HEK293 (cell line): Measurements from ENCODE around the gene HAUS1.

Experiments
- CTCF ChIA-PET: fragments of 350-600 bp; formaldehyde crosslinking; extraction: SDS; loops from one replicate; lab custom pipeline; 2021; ENCODE audit warnings: antibody characterized with exemption; lab: Yijun Ruan, JAX
- POLR2A ChIA-PET: fragments of 300-600 bp; formaldehyde crosslinking; extraction: SDS; loops from one replicate; lab custom pipeline; 2020; ENCODE audit warnings: antibody characterized with exemption, inconsistent platforms; lab: Yijun Ruan, JAX
- H3K27ac ChIP-seq: fragments of 200-500 bp; sonication (Bioruptor generic); 2 replicates; pipeline ENCODE4 v1.5.1; 2014; ENCODE audit warnings: low read depth, low read length, control low read depth, inconsistent platforms; ENCODE audit errors: extremely low read depth
- H3K36me3 ChIP-seq, 2 experiments: fragments of 200-500 bp in 1 of 2; sonication (Bioruptor generic) in 1 of 2; 1 replicate in 1 of 2; 2 replicates in 1 of 2; pipeline ENCODE4 v1.5.1; 2014 to 2017; ENCODE audit warnings: inconsistent platforms in 2 of 2, low read length in 2 of 2; ENCODE audit not compliant: control insufficient read depth in 2 of 2, insufficient read depth in 1 of 2
- H3K4me1 ChIP-seq: fragments of 200-500 bp; sonication (Bioruptor generic); 2 replicates; pipeline ENCODE4 v1.5.1; 2014; ENCODE audit warnings: mild to moderate bottlenecking, low read length, inconsistent platforms; ENCODE audit not compliant: control insufficient read depth, insufficient read depth
- H3K4me3 ChIP-seq: 2 replicates; pipeline ENCODE4 v1.5.1; 2011; ENCODE audit warnings: low read depth, mild to moderate bottlenecking, control low read depth, low read length, moderate library complexity
- H3K9me3 ChIP-seq: fragments of 200-500 bp; sonication (Bioruptor generic); 2 replicates; pipeline ENCODE4 v1.5.1; 2014; ENCODE audit warnings: low read depth, low read length, inconsistent platforms; ENCODE audit not compliant: control insufficient read depth, insufficient read depth
- KLF10 ChIP-seq: fragments of 450-650 bp; IDR thresholded peaks from 2 replicates; pipeline ENCODE4 v1.5.1; 2018; ENCODE audit warnings: missing biosample characterization, mild to moderate bottlenecking, missing genetic modification characterization
- KLF7 ChIP-seq: fragments of 450-650 bp; formaldehyde crosslinking; IDR thresholded peaks from 2 replicates; pipeline ENCODE4 v1.5.1; 2016; ENCODE audit warnings: missing biosample characterization, missing genetic modification characterization, borderline replicate concordance
- MZF1 ChIP-seq: fragments of 450-650 bp; formaldehyde crosslinking; IDR thresholded peaks from 2 replicates; pipeline ENCODE4 v1.5.1; 2017; ENCODE audit warnings: missing biosample characterization, missing genetic modification characterization, borderline replicate concordance
- TSHZ1 ChIP-seq: fragments of 450-650 bp; formaldehyde crosslinking; IDR thresholded peaks from 2 replicates; pipeline ENCODE4 v1.5.1; 2016; ENCODE audit warnings: missing biosample characterization, missing genetic modification characterization, borderline replicate concordance
- YY2 ChIP-seq: fragments of 450-650 bp; formaldehyde crosslinking; IDR thresholded peaks from 2 replicates; pipeline ENCODE4 v1.5.1; 2016; ENCODE audit warnings: missing biosample characterization, missing genetic modification characterization
- ZBTB11 ChIP-seq: fragments of 450-650 bp; formaldehyde crosslinking; conservative IDR thresholded peaks from 2 replicates; pipeline ENCODE4 v1.5.1; 2016; ENCODE audit warnings: low read depth, missing biosample characterization, missing genetic modification characterization
- ZBTB48 ChIP-seq: fragments of 450-650 bp; formaldehyde crosslinking; IDR thresholded peaks from 2 replicates; pipeline ENCODE4 v1.5.1; 2016; ENCODE audit warnings: missing biosample characterization, missing genetic modification characterization
- ZNF121 ChIP-seq: fragments of 450-650 bp; formaldehyde crosslinking; IDR thresholded peaks from 2 replicates; pipeline ENCODE4 v1.5.1; 2016; ENCODE audit warnings: missing biosample characterization, missing genetic modification characterization
- ZNF211 ChIP-seq: fragments of 450-650 bp; formaldehyde crosslinking; IDR thresholded peaks from 2 replicates; pipeline ENCODE4 v1.5.1; 2016; ENCODE audit warnings: low read depth, missing biosample characterization, missing genetic modification characterization
- ZNF335 ChIP-seq: fragments of 450-650 bp; formaldehyde crosslinking; conservative IDR thresholded peaks from 2 replicates; pipeline ENCODE4 v1.5.1; 2016; ENCODE audit warnings: missing biosample characterization, missing genetic modification characterization
- ZNF518A ChIP-seq: fragments of 450-650 bp; formaldehyde crosslinking; conservative IDR thresholded peaks from 2 replicates; pipeline ENCODE4 v1.5.1; 2016; ENCODE audit warnings: low read depth, missing biosample characterization, missing genetic modification characterization
- ZNF585B ChIP-seq: fragments of 450-650 bp; formaldehyde crosslinking; IDR thresholded peaks from 2 replicates; pipeline ENCODE4 v1.5.1; 2016; ENCODE audit warnings: missing biosample characterization, missing genetic modification characterization
- ZNF623 ChIP-seq: fragments of 450-650 bp; formaldehyde crosslinking; IDR thresholded peaks from 2 replicates; pipeline ENCODE4 v1.5.1; 2016; ENCODE audit warnings: missing biosample characterization, missing genetic modification characterization
- ZNF639 ChIP-seq: fragments of 450-650 bp; formaldehyde crosslinking; IDR thresholded peaks from 2 replicates; pipeline ENCODE4 v1.5.1; 2016; ENCODE audit warnings: missing biosample characterization, missing genetic modification characterization
- ZNF654 ChIP-seq: fragments of 450-650 bp; formaldehyde crosslinking; IDR thresholded peaks from 2 replicates; pipeline ENCODE4 v1.5.1; 2016; ENCODE audit warnings: low read depth, missing biosample characterization, missing genetic modification characterization
- ZNF658 ChIP-seq: fragments of 450-650 bp; formaldehyde crosslinking; IDR thresholded peaks from 2 replicates; pipeline ENCODE4; 2016; ENCODE audit warnings: missing biosample characterization, missing genetic modification characterization
- ZNF776 ChIP-seq: fragments of 450-650 bp; formaldehyde crosslinking; IDR thresholded peaks from 2 replicates; pipeline ENCODE4 v1.5.0; 2017; ENCODE audit warnings: missing biosample characterization, missing genetic modification characterization, borderline replicate concordance
- ZNF792 ChIP-seq: fragments of 450-650 bp; formaldehyde crosslinking; IDR thresholded peaks from 2 replicates; pipeline ENCODE4 v1.5.1; 2016; ENCODE audit warnings: missing biosample characterization, missing genetic modification characterization
- TF ChIP-seq, protein P1 (sequence below): fragments of 450-650 bp; formaldehyde crosslinking; IDR thresholded peaks from 2 replicates; pipeline ENCODE4 v1.5.1; 2016; ENCODE audit warnings: missing biosample characterization, missing genetic modification characterization, low read depth

Gene HAUS1

GRCh38 chr18:46070232-46070631 lies 34.0 kb upstream of the HAUS1 start:
- Histone ChIP-seq H3K36me3 (no peaks in the 10 kb centered on the region), H3K4me3 (no peak overlapping the region), H3K27ac (no peak overlapping the region), H3K9me3 (no peaks in the 10 kb centered on the region), H3K4me1 (no peaks in the 10 kb centered on the region)
- TF ChIP-seq ZNF585B (tag by site-specific recombination) (no peak), KLF7 (no peak), ZNF792 (tag by site-specific recombination) (no peak), TSHZ1 (no peak), ZNF776 (tag by site-specific recombination) (no peak), ZNF335 (tag by site-specific recombination) (no peak), ZNF623 (tag by site-specific recombination) (no peak), ZBTB11 (no peak), ZNF518A (tag by site-specific recombination) (no peak), KLF10 (tag by site-specific recombination) (no peak), ZNF654 (tag by site-specific recombination) (no peak), MZF1 (tag by site-specific recombination) (no peak), ZBTB48 (tag by site-specific recombination) (no peak), YY2 (tag by site-specific recombination) (no peak), ZNF639 (no peak), ZNF121 (tag by site-specific recombination) (no peak), ZNF211 (no peak), ZNF658 (tag by site-specific recombination) (no peak)
- TF ChIP-seq, protein P1, sequence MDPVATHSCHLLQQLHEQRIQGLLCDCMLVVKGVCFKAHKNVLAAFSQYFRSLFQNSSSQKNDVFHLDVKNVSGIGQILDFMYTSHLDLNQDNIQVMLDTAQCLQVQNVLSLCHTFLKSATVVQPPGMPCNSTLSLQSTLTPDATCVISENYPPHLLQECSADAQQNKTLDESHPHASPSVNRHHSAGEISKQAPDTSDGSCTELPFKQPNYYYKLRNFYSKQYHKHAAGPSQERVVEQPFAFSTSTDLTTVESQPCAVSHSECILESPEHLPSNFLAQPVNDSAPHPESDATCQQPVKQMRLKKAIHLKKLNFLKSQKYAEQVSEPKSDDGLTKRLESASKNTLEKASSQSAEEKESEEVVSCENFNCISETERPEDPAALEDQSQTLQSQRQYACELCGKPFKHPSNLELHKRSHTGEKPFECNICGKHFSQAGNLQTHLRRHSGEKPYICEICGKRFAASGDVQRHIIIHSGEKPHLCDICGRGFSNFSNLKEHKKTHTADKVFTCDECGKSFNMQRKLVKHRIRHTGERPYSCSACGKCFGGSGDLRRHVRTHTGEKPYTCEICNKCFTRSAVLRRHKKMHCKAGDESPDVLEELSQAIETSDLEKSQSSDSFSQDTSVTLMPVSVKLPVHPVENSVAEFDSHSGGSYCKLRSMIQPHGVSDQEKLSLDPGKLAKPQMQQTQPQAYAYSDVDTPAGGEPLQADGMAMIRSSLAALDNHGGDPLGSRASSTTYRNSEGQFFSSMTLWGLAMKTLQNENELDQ (tag by site-specific recombination) = no peak
- ChIA-PET POLR2A (interaction anchor here (0.9 kb wide), 1 partner anchor 22 kb away, joined by 3 read pairs; no protein-coding TSS in a partner anchor), CTCF (interaction anchor here (0.7 to 1.3 kb wide), 3 partner anchors 97 to 404 kb away, joined by 3 read pairs; no protein-coding TSS in a partner anchor)
